Chondrocyte (in vitro differentiated cells): ENCODE data around the gene ASIC3. TPM values are rescaled to one million over a fixed set of nuclear protein-coding genes. Genes with fewer than 3 reads are reported as not detected.
A peak's percentile ranks its signal among the peaks of the same experiment; 100 is the strongest.

Experiments used
- DNase-seq: peaks from one replicate; pipeline ENCODE4 v3.0.0; 2021; ENCODE audit warnings: mixed read lengths, low spot score
- H3K27ac Mint-ChIP-seq: one replicate; pipeline ENCODE4 v1.8.0; 2021; ENCODE audit warnings: mild to moderate bottlenecking, moderate library complexity, mixed read lengths; ENCODE audit not compliant: unreplicated experiment
- H3K27me3 Mint-ChIP-seq: 2 replicates; pipeline ENCODE4 v1.8.0; 2021; ENCODE audit warnings: low read depth, mixed read lengths
- H3K36me3 Mint-ChIP-seq: 2 replicates; pipeline ENCODE4 v1.8.0; 2021; ENCODE audit warnings: low read depth, mixed read lengths
- H3K4me1 Mint-ChIP-seq: 2 replicates; pipeline ENCODE4 v1.8.0; 2021; ENCODE audit warnings: low read depth, mild to moderate bottlenecking, mixed read lengths
- H3K4me3 Mint-ChIP-seq: one replicate; pipeline ENCODE4 v1.8.0; 2021; ENCODE audit warnings: mild to moderate bottlenecking, moderate library complexity, mixed read lengths; ENCODE audit not compliant: unreplicated experiment
- H3K9me3 Mint-ChIP-seq: 2 replicates; pipeline ENCODE4 v1.8.0; 2021; ENCODE audit warnings: low read depth, mixed read lengths
- total RNA-seq: library from RNA; stranded (reverse); gene quantifications from 3 replicates; pipeline ENCODE4 v1.2.1, GENCODE V29; 2021
- TF ChIP-seq, protein P1 (sequence below): fragments of 200-600 bp; sonication (generic); IDR thresholded peaks from 2 replicates; pipeline ENCODE4 v1.5.0; 2021; ENCODE audit warnings: antibody characterized with exemption, mild to moderate bottlenecking, moderate library complexity

ASIC3 gene
- total RNA-seq, 1 donor from 2014 or later, result 2.4 TPM

DNA sequence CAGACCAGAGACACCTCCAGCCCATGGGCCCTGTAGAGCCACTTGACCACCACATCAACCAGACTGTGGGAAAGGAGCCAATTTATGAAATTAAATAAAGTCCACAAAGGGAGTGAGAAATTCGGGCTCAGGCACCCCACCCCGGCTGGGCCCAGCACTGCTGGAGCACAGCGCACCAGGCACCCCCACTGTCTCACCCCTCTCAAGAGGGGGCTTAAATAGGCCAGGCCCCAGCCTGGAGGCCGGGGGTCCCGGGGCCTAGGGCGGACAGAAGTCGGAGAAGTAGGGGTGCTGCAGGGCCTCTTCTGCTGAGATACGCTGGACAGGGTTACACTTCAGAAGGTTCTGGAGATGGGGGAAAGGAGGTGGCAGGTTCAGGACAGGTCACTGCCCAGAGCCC, 5.4 kb downstream of the ASIC3 start:
- Mint-ChIP-seq H3K27me3 (no peaks in the 10 kb centered on the region), H3K9me3 (no peaks in the 10 kb centered on the region), H3K4me3 (no peak overlapping the region), H3K36me3 (peaks cover 4% of the 10 kb centered on the region), H3K27ac (no peak overlapping the region), H3K4me1 (peaks cover 22% of the 10 kb centered on the region)
- TF ChIP-seq, protein P1, sequence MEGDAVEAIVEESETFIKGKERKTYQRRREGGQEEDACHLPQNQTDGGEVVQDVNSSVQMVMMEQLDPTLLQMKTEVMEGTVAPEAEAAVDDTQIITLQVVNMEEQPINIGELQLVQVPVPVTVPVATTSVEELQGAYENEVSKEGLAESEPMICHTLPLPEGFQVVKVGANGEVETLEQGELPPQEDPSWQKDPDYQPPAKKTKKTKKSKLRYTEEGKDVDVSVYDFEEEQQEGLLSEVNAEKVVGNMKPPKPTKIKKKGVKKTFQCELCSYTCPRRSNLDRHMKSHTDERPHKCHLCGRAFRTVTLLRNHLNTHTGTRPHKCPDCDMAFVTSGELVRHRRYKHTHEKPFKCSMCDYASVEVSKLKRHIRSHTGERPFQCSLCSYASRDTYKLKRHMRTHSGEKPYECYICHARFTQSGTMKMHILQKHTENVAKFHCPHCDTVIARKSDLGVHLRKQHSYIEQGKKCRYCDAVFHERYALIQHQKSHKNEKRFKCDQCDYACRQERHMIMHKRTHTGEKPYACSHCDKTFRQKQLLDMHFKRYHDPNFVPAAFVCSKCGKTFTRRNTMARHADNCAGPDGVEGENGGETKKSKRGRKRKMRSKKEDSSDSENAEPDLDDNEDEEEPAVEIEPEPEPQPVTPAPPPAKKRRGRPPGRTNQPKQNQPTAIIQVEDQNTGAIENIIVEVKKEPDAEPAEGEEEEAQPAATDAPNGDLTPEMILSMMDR, result no peak
- DNase-seq, result no peak

DNA sequence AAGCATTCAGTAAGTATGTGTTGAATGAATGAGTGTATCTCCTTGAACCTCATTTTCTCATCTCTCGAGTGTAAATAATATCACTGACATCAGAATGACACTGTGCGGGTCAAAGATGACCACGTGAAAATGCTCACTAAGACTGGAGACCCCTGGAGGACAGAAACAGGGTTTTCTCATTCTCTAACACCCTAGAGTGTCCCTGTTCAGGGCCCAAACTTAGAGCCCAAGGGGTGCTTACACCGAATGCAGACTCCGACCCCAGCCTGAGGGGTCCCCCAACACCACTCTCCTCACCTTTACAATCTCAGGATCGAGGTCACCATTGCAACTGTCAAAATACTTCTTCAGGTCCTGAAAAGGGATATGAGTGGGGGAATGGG, 7.9 kb downstream of the ASIC3 start:
- TF ChIP-seq, protein P1, result peak; percentile 12
- Mint-ChIP-seq H3K9me3 (no peaks in the 10 kb centered on the region), H3K4me1 (peaks cover 34% of the 10 kb centered on the region), H3K4me3 (no peak overlapping the region), H3K36me3 (peaks cover 4% of the 10 kb centered on the region), H3K27me3 (no peaks in the 10 kb centered on the region), H3K27ac (no peak overlapping the region)
- DNase-seq, result no peak

DNA sequence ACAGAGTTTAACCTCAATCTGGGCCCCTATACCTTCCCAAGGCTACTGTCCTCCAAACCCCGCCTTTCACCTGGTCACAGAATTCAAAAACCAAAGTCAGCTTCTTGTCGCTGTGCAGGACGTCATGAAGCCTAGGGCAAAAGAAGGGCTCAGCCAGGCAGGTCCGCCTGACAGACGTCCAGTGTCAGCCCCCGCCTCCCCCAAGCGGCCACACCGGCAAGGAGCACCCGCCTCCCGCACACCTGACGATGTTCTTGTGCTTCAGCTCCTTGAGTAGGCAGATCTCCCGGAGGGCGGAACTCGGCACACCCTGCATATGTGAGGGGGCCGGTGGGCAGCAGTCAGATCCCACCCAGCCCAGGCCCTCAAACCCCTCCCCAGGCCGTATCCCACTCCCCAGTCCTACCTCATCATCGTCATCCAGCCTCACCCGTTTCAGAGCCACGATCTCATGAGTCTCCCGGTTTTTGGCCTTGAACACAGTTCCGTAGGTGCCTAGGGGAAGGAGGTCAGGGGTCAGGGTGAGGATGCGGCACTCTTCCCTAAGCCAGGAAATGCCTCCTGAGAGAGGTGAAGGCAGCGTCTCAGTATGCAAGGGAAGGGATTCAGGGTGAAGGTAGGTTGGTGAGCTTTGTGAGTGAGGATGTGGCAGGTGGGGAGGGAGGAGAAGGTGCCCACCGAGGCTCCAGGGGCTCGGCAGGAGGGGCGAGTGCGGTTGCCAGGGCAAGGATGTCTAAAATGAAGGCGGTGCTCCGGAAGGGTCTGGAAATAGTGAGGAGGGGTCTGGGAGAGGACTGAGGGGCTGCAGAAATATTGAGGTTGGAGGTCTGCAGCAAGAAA, 8.6 kb downstream of the ASIC3 start:
- peaks cover 40% of the 10 kb centered on the region for H3K4me1 Mint-ChIP-seq
- TF ChIP-seq, protein P1, result no peak
- DNase-seq, result no peak
- no peaks in the 10 kb centered on the region for H3K9me3 Mint-ChIP-seq
- H3K36me3 Mint-ChIP-seq, result peaks cover 4% of the 10 kb centered on the region
- peak overlapping the region; percentile 86 for H3K27ac Mint-ChIP-seq
- no peaks in the 10 kb centered on the region for H3K27me3 Mint-ChIP-seq
- H3K4me3 Mint-ChIP-seq, result peak overlapping the region; percentile 96

DNA sequence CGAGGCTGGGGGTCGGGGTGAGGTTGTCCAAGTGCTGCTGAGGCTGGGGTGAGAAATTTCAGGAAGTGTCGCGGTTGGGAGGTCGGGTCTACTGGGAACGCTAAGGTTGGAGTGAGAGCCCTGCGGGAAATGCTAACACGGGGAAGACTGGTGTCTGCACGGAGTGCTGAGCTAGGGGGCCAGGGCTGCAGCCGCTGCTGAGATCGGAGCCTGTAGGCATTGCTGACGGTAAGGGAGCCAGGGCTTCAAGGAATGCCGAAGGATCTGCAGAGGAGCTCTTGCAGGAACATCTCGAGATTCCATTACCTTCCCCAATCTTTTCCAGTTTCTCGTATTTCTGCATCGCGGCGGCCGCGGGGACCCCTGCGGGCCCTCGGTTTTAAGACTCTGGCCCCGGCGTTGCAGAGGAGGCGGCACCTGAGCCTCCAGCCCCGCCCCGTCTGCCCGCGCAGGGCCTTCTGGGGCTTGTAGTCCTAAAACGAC, 9.2 kb downstream of the ASIC3 start, which contains the start of gene CDK5:
CDK5 (minus strand) TSS at position 392 of the 483 bp plus-strand sequence; CDS start at position 343, 49 bp downstream.
- no peaks in the 10 kb centered on the region for H3K9me3 Mint-ChIP-seq
- peaks cover 2% of the 10 kb centered on the region for H3K36me3 Mint-ChIP-seq
- peak within 1 kb of the TSS; percentile 96 for H3K4me3 Mint-ChIP-seq
- no peak for DNase-seq
- H3K27ac Mint-ChIP-seq, result peak within 1 kb of the TSS; percentile 97
- H3K4me1 Mint-ChIP-seq, result peaks cover 43% of the 10 kb centered on the region
- H3K27me3 Mint-ChIP-seq, result no peaks in the 10 kb centered on the region
- TF ChIP-seq, protein P1, result no peak

DNA sequence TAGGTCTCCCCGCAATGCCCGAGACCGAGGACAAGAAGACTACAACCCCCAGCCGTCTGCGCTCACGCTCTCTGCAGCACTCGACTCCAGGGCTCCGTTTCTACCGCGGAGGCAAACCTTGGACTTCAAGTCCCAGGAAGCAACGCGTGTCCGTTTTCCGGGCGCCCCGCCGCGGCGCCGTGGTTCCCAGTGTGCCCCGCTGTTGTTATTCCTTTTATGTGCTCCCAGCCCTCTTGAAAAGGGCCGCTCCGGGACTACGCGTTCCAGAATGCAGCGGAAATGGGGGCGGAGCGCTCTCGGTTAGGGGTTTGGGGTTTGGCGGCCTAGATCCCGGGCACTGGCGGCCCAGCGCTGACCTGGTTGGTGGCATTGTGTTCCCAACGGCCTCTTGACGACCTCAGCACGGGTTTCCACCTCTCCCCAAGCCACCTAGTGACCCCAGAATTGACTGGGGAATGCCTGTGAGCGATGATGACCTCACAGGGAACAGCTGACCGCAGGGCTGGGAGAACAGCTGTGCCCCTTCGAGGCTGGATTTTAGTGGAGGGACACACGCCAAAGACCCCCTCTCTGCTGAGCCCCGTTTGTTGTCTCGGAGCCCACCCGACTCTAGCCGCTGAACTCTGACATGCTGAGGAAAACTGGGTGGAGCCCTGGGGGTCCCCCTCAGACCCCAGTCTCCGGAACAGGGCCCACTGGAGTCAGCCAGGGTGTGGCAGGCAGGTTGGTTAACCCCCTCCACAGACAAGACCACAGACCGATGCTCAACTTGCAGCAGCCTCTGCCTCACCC, 9.9 kb downstream of the ASIC3 start:
- no peaks in the 10 kb centered on the region for H3K9me3 Mint-ChIP-seq
- H3K4me3 Mint-ChIP-seq, result peak overlapping the region; percentile 96
- peaks cover 1% of the 10 kb centered on the region for H3K36me3 Mint-ChIP-seq
- peak; percentile 99 for DNase-seq
- H3K4me1 Mint-ChIP-seq, result peaks cover 44% of the 10 kb centered on the region
- TF ChIP-seq, protein P1, result no peak
- peak overlapping the region; percentile 97 for H3K27ac Mint-ChIP-seq
- H3K27me3 Mint-ChIP-seq, result no peaks in the 10 kb centered on the region
